ENCODE measurements around the gene MICALL2.
A peak's percentile ranks its signal among the peaks of the same experiment; 100 is the strongest.

Gene MICALL2

DNA sequence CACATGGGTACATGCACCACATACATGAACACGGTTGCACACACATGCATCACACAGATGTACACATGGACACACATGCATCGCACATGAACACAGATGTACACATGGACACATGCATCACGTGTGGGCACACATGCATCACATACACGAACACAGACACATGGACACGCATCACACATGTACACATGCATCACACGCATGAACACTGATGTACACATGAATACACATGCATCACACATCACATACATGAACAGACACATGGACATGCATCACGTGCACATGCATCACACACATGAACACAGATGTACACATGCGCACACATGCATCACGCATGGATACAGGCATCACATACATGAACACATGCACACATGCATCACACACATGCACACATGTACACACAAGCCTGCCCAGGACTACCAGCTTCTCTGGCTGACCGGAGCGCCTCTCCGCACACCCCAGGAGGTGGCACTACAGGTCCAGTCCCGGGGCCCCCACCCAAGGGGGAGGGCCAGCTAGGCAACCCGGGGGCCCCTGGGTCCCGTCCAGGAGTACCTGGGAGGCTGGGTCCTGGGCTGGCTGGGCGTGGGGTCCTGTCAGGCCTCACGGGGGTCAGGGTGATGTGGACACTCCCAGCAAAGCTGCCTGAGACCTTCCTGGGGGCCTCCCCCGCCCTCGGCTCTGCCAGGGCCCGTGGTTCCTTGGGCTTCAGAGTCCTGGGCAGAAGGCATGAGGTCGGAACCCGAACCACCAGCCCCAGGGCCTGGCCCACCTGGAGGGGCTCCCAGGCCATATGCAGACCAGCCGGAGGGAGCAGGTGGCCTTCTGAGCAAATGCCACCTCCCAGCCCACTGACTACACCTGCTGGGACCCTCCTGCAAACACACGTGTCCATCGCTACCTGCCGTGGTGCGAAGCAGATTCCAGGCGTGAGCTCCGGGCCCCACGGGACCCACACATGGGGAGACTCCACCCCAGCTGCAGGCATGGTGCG lies 19.6 kb downstream of the MICALL2 start:
- Histone ChIP-seq H2AK5ac (ENCODE audit: low read length, severe bottlenecking) (no peak overlapping the region), H2BK120ac (ENCODE audit: low read depth, low read length) (no peak overlapping the region), H4K8ac (ENCODE audit: low read length) (no peak overlapping the region), H2BK5ac (ENCODE audit: low read depth, low read length, poor library complexity, severe bottlenecking) (no peak overlapping the region), H2BK15ac (ENCODE audit: low read depth, poor library complexity, severe bottlenecking) (no peak overlapping the region), H3K79me1 (replicated peaks; ENCODE audit: low read length, poor library complexity, severe bottlenecking) (peaks cover 11% of the 10 kb centered on the region), H3K18ac (ENCODE audit: low read depth in 1 of 2, low read length in 2 of 2) (no peak overlapping the region), H3K27me3 (ENCODE audit: control insufficient read depth in 1 of 2, insufficient read depth in 1 of 2, low read length in 2 of 2) (no peaks in the 10 kb centered on the region), H3K9me3 (ENCODE audit: control insufficient read depth, low read length) (no peaks in the 10 kb centered on the region), H4K91ac (ENCODE audit: low read length) (no peak overlapping the region), H2AFZ (ENCODE audit: low read depth, low read length) (no peak overlapping the region), H3K27ac (ENCODE audit: low read length, poor library complexity, severe bottlenecking) (no peak overlapping the region), H3K4ac (ENCODE audit: low read depth in 1 of 2, low read length in 2 of 2) (no peak overlapping the region), H3K14ac (ENCODE audit: low read length in 2 of 2) (peak overlapping the region in 1 of 2 experiments; percentile 32), H3K9ac (ENCODE audit: low read length) (no peak overlapping the region), H2BK12ac (ENCODE audit: low read length in 2 of 2) (no peak overlapping the region), H3K4me1 (ENCODE audit: control insufficient read depth, insufficient read depth, low read depth, low read length) (peaks cover 2% of the 10 kb centered on the region), H3K4me2 (ENCODE audit: low read length, poor library complexity, severe bottlenecking) (no peak overlapping the region), H3K4me3 (ENCODE audit: insufficient read depth in 1 of 2, low read depth in 1 of 2, low read length in 2 of 2) (no peak overlapping the region), H3K23ac (ENCODE audit: low read length in 2 of 2) (no peak overlapping the region), H3K36me3 (ENCODE audit: control insufficient read depth in 1 of 2, insufficient read depth in 2 of 2, low read depth in 1 of 2, low read length in 2 of 2) (peaks cover 62 to 95% of the 10 kb centered on the region in 2 experiments)
- DNase-seq, result no peak
- WGBS, result 97% methylated on average over 31 of the region's 31 CpGs

DNA sequence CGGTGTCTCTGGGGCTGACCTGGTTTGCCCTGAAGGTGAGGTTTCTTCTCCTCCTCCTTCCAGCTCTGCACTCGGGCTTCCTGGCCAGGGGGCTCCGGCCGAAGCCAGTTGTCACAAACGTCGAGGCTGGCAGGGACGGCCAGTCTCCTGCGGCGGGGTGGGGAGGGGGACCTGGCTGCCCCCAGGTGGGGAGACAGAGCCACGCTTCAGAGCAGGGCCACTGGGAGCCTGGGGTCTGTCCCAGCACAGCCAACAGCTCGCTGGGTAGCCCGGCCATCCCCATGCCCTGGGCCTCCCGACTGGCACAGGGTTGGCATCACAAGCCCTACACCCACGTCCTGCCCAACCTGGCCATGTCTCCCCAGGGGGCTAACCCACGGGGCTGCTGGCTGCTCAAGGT lies 20.4 kb downstream of the MICALL2 start:
- no peak overlapping the region for H3K4me3 ChIP-seq (ENCODE audit: insufficient read depth in 1 of 2, low read depth in 1 of 2, low read length in 2 of 2)
- no peak overlapping the region for H2AK5ac ChIP-seq (ENCODE audit: low read length, severe bottlenecking)
- H3K4ac ChIP-seq (ENCODE audit: low read depth in 1 of 2, low read length in 2 of 2), result no peak overlapping the region
- no peak overlapping the region for H2BK15ac ChIP-seq (ENCODE audit: low read depth, poor library complexity, severe bottlenecking)
- peaks cover 62 to 96% of the 10 kb centered on the region in 2 experiments for H3K36me3 ChIP-seq (ENCODE audit: control insufficient read depth in 1 of 2, insufficient read depth in 2 of 2, low read depth in 1 of 2, low read length in 2 of 2)
- DNase-seq, result no peak
- no peak overlapping the region for H3K18ac ChIP-seq (ENCODE audit: low read depth in 1 of 2, low read length in 2 of 2)
- H3K27me3 ChIP-seq (ENCODE audit: control insufficient read depth in 1 of 2, insufficient read depth in 1 of 2, low read length in 2 of 2), result no peaks in the 10 kb centered on the region
- H2AFZ ChIP-seq (ENCODE audit: low read depth, low read length), result no peak overlapping the region
- no peak overlapping the region for H3K14ac ChIP-seq (ENCODE audit: low read length in 2 of 2)
- H3K4me2 ChIP-seq (ENCODE audit: low read length, poor library complexity, severe bottlenecking), result no peak overlapping the region
- H2BK5ac ChIP-seq (ENCODE audit: low read depth, low read length, poor library complexity, severe bottlenecking), result no peak overlapping the region
- no peak overlapping the region for H2BK12ac ChIP-seq (ENCODE audit: low read length in 2 of 2)
- no peak overlapping the region for H4K8ac ChIP-seq (ENCODE audit: low read length)
- H2BK120ac ChIP-seq (ENCODE audit: low read depth, low read length), result no peak overlapping the region
- peaks cover 11% of the 10 kb centered on the region for H3K79me1 ChIP-seq (replicated peaks; ENCODE audit: low read length, poor library complexity, severe bottlenecking)
- no peak overlapping the region for H3K9ac ChIP-seq (ENCODE audit: low read length)
- 92% methylated on average over 15 of the region's 15 CpGs for WGBS
- no peak overlapping the region for H3K23ac ChIP-seq (ENCODE audit: low read length in 2 of 2)
- H4K91ac ChIP-seq (ENCODE audit: low read length), result no peak overlapping the region
- no peaks in the 10 kb centered on the region for H3K9me3 ChIP-seq (ENCODE audit: control insufficient read depth, low read length)
- H3K27ac ChIP-seq (ENCODE audit: low read length, poor library complexity, severe bottlenecking), result no peak overlapping the region
- H3K4me1 ChIP-seq (ENCODE audit: control insufficient read depth, insufficient read depth, low read depth, low read length), result peaks cover 2% of the 10 kb centered on the region

- H4K8ac ChIP-seq (ENCODE audit: low read length), result no peak overlapping the region
- no peak overlapping the region for H3K27ac ChIP-seq (ENCODE audit: low read length, poor library complexity, severe bottlenecking)
- H3K4ac ChIP-seq (ENCODE audit: low read depth in 1 of 2, low read length in 2 of 2), result no peak overlapping the region
- H3K79me1 ChIP-seq (replicated peaks; ENCODE audit: low read length, poor library complexity, severe bottlenecking), result peaks cover 8% of the 10 kb centered on the region
- H3K9me3 ChIP-seq (ENCODE audit: control insufficient read depth, low read length), result no peaks in the 10 kb centered on the region
- no peak overlapping the region for H3K4me3 ChIP-seq (ENCODE audit: insufficient read depth in 1 of 2, low read depth in 1 of 2, low read length in 2 of 2)
- H2BK15ac ChIP-seq (ENCODE audit: low read depth, poor library complexity, severe bottlenecking), result no peak overlapping the region
- no peak overlapping the region for H2AFZ ChIP-seq (ENCODE audit: low read depth, low read length)
- H2BK120ac ChIP-seq (ENCODE audit: low read depth, low read length), result no peak overlapping the region
- no peak overlapping the region for H2AK5ac ChIP-seq (ENCODE audit: low read length, severe bottlenecking)
- DNase-seq, result no peak
- H4K91ac ChIP-seq (ENCODE audit: low read length), result no peak overlapping the region
- no peak overlapping the region for H3K23ac ChIP-seq (ENCODE audit: low read length in 2 of 2)
- no peak overlapping the region for H3K14ac ChIP-seq (ENCODE audit: low read length in 2 of 2)
- no peaks in the 10 kb centered on the region for H3K27me3 ChIP-seq (ENCODE audit: control insufficient read depth in 1 of 2, insufficient read depth in 1 of 2, low read length in 2 of 2)
- H2BK5ac ChIP-seq (ENCODE audit: low read depth, low read length, poor library complexity, severe bottlenecking), result no peak overlapping the region
- no peak overlapping the region for H2BK12ac ChIP-seq (ENCODE audit: low read length in 2 of 2)
- WGBS, result 89% methylated on average over 9 of the region's 10 CpGs
- H3K9ac ChIP-seq (ENCODE audit: low read length), result no peak overlapping the region
- peaks cover 57 to 96% of the 10 kb centered on the region in 2 experiments for H3K36me3 ChIP-seq (ENCODE audit: control insufficient read depth in 1 of 2, insufficient read depth in 2 of 2, low read depth in 1 of 2, low read length in 2 of 2)
- H3K18ac ChIP-seq (ENCODE audit: low read depth in 1 of 2, low read length in 2 of 2), result no peak overlapping the region
- H3K4me1 ChIP-seq (ENCODE audit: control insufficient read depth, insufficient read depth, low read depth, low read length), result peaks cover 2% of the 10 kb centered on the region
- H3K4me2 ChIP-seq (ENCODE audit: low read length, poor library complexity, severe bottlenecking), result no peak overlapping the region
Observed at GRCh38 chr7:1438208-1438607, 21.1 kb downstream of the MICALL2 start.

- Histone ChIP-seq H3K9ac (ENCODE audit: low read length) (no peak overlapping the region), H4K8ac (ENCODE audit: low read length) (no peak overlapping the region), H3K14ac (ENCODE audit: low read length in 2 of 2) (no peak overlapping the region), H2AFZ (ENCODE audit: low read depth, low read length) (no peak overlapping the region), H3K79me1 (replicated peaks; ENCODE audit: low read length, poor library complexity, severe bottlenecking) (peaks cover 7% of the 10 kb centered on the region), H3K27me3 (ENCODE audit: control insufficient read depth in 1 of 2, insufficient read depth in 1 of 2, low read length in 2 of 2) (peaks cover 0 to under 1% of the 10 kb centered on the region in 2 experiments), H2BK120ac (ENCODE audit: low read depth, low read length) (no peak overlapping the region), H4K91ac (ENCODE audit: low read length) (no peak overlapping the region), H3K27ac (ENCODE audit: low read length, poor library complexity, severe bottlenecking) (no peak overlapping the region), H2BK12ac (ENCODE audit: low read length in 2 of 2) (no peak overlapping the region), H2BK5ac (ENCODE audit: low read depth, low read length, poor library complexity, severe bottlenecking) (no peak overlapping the region), H3K4me1 (ENCODE audit: control insufficient read depth, insufficient read depth, low read depth, low read length) (peaks cover 6% of the 10 kb centered on the region), H3K4me2 (ENCODE audit: low read length, poor library complexity, severe bottlenecking) (no peak overlapping the region), H3K36me3 (ENCODE audit: control insufficient read depth in 1 of 2, insufficient read depth in 2 of 2, low read depth in 1 of 2, low read length in 2 of 2) (peaks cover 57 to 88% of the 10 kb centered on the region in 2 experiments), H2BK15ac (ENCODE audit: low read depth, poor library complexity, severe bottlenecking) (no peak overlapping the region), H3K23ac (ENCODE audit: low read length in 2 of 2) (no peak overlapping the region), H3K4me3 (ENCODE audit: insufficient read depth in 1 of 2, low read depth in 1 of 2, low read length in 2 of 2) (no peak overlapping the region), H3K18ac (ENCODE audit: low read depth in 1 of 2, low read length in 2 of 2) (no peak overlapping the region), H3K9me3 (ENCODE audit: control insufficient read depth, low read length) (no peaks in the 10 kb centered on the region), H2AK5ac (ENCODE audit: low read length, severe bottlenecking) (no peak overlapping the region), H3K4ac (ENCODE audit: low read depth in 1 of 2, low read length in 2 of 2) (no peak overlapping the region)
- 95% methylated on average over 43 of the region's 43 CpGs for WGBS
- no peak for DNase-seq
Observed at GRCh38 chr7:1437155-1437880, 22.0 kb downstream of the MICALL2 start.

All from mesenchymal stem cell (in vitro differentiated cells and primary cell).